ENCODE results near the gene ZDHHC8.

ZDHHC8 gene

DNA sequence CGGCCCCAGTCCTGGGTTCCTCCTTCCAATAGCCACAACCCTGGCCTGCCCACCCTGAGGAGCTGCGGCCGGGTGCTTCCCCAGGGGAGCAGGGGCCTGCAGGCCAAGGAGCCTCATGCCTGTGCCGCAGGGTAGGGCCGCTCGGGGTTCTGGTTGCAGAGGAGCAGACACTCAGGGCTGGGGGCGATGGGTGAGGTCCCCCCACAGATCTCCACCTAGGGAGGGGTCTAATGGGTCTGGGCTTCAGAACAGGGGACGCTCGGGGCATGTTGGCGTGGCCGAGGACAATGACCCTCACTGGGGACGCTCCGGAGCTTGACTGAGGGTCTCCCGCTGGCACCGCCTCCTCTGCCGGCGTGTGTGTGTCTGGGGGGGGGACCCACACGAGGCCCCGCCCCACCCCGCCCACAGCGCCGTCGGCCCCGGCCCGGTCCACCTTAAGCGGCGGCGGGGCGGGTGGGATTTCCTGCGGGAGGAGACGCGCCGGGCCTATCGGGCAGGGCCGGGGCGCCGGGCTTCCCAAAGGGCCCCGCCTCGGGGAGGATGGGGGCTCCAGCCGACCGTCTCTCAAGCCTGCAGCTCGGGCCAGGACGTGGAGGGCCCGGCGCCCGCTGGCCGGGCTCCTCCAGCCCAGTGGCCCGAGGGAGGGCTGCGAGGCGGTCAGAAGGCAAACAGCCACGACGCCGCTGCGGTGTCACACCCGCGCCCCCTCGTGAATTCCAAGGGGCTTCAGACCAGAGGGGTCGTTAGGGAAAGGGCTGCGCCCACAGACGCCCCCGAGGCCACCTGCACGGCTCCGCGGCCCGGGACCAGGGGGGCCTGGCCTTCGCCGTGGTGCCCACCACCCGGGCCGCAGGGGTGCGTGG lies 640 bp upstream of the ZDHHC8 start:
- DNase-seq, result peak; percentile 92

GRCh38 chr22:20131859-20132685 lies 468 bp downstream of the ZDHHC8 start:
- DNase-seq, result no peak

DNA sequence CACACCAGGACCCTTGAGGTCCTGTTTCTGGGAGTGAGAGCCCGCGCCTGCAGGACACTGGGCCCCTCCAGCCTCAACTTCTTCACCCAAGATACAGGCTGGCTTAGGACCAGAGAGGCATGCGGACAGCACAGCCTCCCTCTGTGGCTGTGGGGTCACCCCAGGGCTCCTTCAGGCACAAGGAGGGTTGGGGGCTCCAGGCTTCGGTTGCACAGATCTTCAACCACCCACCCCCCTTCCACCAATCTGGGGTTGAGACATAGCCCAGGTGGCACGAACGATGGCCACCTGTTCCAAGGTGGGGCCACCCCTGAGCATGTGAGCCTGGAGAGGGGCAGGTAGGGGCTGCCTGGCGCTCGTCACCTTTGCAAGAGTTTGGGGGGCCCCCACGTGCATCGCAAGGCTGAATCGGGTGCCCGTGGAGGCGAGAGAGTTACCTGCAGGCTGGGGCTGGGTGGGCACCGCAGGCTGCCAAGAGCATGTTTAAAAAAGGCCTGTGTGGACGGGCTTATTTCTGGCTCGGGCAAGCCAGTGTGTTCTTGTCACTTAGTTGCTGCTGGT lies 1.2 kb downstream of the ZDHHC8 start:
- DNase-seq, result no peak

GRCh38 chr22:20133930-20134549 lies 2.4 kb downstream of the ZDHHC8 start:
- no peak for DNase-seq

DNA sequence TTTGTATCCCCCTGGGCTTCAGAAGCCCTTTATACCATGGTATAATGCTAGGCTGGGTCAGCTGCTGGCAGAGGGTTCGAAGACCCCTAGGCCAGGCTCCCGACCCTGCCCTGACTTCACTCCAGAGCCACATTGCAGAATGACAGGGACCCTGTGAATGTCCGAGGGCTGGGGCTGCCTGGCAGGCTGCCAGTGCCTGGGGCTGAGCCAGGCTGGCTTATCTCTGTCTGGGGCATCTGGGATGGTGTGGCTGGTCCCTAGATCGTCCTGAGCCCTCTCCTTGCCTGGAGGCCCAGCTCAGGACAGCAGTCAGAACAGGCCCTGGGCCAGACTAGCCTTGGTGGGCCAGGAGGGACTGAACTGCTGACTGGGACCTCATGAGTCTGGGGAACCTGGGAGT lies 3.7 kb downstream of the ZDHHC8 start:
- DNase-seq, result no peak

- no peak for DNase-seq
These were observed 4.4 kb downstream of the ZDHHC8 start for GRCh38 chr22:20135806-20136602.

DNA sequence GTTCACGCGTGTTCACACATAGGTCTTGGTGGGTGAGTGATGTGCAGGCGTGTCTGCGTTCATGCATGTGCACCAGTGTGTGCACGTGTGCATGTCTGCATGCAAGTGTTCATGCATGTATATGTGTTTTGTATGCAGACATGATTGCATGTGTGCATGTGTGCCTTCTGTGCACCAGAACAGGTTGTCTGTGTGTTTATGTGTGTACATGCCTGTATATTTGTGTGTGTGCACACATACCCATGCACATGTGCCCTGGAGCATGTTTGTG lies 4.9 kb downstream of the ZDHHC8 start:
- DNase-seq, result no peak

- DNase-seq, result no peak
These were observed 5.5 kb downstream of the ZDHHC8 start for GRCh38 chr22:20137113-20137512.

GRCh38 chr22:20137671-20138416 lies 6.2 kb downstream of the ZDHHC8 start:
- no peak for DNase-seq

GRCh38 chr22:20138417-20138738 lies 6.8 kb downstream of the ZDHHC8 start:
- DNase-seq, result no peak

GRCh38 chr22:20138868-20139267 lies 7.3 kb downstream of the ZDHHC8 start:
- no peak for DNase-seq

DNA sequence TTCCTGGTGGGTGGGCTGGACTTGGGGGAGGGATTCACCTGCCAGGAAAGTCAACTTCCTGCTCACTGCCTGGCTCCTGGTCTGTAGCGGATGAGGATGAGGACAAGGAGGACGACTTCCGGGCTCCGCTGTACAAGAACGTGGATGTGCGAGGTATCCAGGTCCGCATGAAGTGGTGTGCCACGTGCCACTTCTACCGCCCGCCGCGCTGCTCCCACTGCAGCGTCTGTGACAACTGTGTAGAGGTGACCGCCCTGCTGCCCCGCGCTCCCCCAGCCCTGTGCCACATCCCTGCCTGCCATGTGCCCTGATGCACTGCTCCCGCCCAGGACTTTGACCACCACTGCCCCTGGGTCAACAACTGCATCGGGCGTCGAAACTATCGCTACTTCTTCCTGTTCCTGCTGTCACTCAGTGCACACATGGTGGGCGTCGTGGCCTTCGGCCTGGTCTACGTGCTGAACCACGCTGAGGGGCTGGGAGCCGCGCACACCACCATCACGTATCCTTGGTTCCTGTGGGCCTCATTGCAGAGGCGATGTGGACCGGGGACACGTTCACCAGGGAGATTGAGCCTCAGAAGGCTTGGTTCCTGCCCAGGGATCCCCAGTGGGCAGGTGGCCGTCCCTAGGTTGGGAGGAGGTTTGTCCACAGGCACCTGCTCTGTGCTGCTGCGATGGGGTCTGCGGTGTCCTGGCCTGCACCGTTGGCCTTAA lies 7.9 kb downstream of the ZDHHC8 start:
- DNase-seq, result no peak

- no peak for DNase-seq
These were observed 8.5 kb downstream of the ZDHHC8 start for GRCh38 chr22:20140107-20140445.

DNA sequence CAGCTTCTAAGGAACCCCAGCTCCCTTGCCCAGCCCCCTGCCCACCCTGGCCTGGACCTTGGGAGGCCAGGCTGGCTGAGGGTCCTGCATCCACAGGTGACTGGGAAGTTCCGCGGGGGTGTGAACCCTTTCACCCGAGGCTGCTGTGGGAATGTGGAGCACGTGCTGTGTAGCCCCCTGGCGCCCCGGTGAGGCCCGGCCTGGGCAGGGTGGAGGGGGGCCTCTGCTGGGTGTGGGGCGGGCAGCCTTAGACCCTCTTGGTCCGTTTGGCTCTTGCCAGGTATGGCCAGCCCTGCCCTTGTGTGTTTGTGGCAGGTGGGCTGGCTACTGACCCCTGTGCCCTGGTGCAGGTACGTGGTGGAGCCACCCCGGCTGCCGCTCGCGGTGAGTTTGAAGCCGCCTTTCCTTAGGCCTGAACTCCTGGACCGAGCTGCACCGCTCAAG lies 8.9 kb downstream of the ZDHHC8 start:
- DNase-seq, result no peak

DNA sequence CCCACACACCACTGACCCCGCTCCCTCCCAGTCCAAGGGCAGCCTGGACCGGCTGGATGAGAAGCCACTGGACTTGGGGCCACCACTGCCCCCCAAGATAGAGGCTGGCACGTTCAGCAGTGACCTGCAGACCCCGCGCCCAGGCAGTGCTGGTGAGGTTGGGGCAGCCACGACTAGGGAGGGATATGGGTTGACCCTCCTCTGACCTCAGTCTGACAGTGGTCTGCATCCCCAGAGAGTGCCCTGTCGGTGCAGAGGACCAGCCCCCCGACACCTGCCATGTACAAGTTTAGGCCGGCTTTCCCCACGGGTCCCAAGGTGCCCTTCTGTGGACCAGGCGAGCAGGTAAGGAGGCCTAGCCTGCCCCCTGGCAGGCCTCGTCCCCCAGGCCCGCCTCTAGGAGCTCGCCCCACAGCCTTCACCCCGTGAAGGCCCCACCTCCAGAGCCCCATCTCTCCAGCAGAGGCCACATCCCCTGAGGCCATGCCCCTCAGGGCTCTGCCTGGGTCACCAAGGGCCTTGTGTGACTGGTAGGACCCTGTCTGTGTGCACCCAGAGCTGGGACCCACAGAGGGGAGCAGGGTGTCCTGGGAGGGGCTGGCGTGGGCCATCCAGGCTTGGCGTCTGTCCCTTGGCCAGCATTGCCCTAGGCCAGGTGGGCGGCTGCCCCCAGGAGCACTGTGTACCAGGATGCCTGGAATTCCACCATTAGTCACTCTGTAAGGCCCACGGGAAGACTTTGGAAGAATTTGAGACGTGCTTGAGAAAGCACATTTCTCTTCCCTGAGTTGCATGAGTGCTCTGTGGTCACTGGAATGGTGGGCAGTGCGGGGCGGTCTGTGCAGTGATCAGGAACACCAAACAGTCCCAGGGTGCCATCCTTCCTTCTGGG lies 9.8 kb downstream of the ZDHHC8 start:
- no peak for DNase-seq

- no peak for DNase-seq
These were observed 11.4 kb downstream of the ZDHHC8 start for GRCh38 chr22:20142711-20143621.

DNA sequence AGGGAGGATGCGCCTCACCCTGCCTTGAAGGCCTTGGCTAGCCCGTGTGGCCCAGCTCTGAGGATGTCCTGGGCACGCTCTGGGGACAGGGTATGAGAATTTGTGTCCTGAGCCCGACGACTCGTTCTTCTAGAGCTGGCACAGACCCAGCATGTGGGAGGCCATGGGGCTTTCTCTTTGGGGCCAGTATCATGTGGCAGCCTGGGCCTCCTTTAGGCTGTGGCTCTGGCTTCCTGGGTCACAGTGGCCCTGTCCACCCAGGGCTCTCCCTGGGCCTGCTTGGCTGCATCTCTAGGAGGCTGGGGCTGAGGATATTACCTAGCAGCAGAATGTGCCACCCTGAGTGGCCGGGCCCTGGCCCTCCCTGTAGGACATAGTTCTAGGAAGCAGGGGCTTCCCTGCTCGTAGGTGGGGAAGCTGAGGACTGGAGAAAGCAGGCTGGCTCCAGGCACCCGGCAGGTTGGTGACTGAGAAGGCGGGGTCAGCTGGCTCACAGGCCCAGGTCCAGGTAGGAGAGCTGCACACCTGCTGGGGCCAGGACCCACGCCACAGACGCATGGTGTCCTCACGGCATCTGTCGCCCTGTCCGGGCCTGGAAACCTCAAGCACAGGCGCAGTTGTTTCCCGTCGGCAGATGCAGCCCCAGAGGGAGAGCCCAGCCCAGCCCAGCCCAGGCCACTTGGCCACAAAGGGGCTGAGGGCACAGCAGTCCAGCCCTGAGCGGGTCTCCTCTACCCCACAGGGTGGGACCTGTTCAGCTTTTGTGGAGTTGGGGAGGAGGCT lies 12.5 kb downstream of the ZDHHC8 start:
- no peak for DNase-seq

DNA sequence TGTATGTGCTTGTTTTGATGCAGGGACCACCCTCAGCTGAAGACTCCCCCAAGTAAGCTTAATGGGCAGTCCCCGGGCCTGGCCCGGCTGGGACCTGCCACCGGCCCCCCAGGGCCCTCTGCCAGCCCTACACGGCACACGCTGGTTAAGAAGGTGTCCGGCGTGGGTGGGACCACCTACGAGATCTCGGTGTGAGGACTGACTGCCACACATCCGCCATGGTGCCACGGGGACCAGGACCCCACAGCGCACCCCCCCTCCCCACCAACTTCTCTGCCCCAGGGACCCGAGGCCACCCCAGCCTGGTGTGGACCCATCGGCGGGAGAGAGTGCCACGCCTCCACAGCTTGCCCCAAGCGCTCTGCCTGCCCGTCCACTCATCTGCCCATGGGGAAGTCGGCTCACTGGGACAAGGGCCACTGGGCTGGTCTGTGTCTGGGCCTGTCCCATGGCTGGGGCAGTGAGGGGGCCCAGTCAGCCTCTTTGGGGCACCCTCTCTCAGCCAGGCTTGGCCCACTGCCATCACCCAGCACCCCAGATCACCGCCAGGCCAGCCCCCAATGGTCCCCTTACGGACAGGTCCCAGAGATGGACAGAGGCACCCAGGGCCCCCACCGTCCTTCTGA lies 13.7 kb downstream of the ZDHHC8 start:
- DNase-seq, result no peak
